GM18907 (cell line): ENCODE results near the gene SLC2A4RG.

ENCODE experiments used
- ATAC-seq: cut with Tn5 transposase; IDR thresholded peaks from one replicate; pipeline ENCODE4 v1.9.1; 2021; ENCODE audit warnings: mild to moderate bottlenecking, moderate library complexity; ENCODE audit not compliant: unreplicated experiment

SLC2A4RG gene

DNA sequence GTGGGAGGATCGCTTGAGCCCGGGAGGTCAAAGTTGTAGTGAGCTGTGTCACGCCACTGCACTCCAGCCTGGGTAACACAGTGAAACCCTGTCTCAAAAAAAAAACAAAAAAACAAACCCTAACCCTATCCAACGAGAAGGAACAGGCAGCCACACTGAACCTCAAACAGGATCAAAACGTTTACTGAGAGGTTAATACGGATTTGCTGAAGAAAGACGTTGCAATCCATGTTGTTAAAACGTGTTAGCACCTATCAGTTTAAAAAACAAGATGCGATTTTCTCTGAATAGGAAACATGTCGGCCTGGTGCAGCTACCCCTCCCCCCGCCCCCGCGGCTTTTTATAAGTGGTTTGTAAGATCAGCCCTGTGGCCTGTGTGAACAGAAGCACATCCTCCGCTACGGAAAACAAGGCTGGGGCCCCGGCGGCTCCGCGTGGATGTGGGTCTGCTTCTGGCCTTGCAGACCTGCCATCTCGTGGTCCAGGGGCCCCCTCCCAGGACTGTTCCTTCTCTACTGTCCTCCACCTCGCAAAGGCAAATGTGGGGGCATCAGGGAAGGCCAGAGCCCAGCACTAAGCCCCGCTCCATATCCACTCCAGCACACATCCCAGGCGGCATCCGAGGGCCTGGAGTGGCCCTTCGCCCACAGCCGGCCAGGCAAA lies 11.4 kb downstream of the SLC2A4RG start:
- no peak for ATAC-seq

DNA sequence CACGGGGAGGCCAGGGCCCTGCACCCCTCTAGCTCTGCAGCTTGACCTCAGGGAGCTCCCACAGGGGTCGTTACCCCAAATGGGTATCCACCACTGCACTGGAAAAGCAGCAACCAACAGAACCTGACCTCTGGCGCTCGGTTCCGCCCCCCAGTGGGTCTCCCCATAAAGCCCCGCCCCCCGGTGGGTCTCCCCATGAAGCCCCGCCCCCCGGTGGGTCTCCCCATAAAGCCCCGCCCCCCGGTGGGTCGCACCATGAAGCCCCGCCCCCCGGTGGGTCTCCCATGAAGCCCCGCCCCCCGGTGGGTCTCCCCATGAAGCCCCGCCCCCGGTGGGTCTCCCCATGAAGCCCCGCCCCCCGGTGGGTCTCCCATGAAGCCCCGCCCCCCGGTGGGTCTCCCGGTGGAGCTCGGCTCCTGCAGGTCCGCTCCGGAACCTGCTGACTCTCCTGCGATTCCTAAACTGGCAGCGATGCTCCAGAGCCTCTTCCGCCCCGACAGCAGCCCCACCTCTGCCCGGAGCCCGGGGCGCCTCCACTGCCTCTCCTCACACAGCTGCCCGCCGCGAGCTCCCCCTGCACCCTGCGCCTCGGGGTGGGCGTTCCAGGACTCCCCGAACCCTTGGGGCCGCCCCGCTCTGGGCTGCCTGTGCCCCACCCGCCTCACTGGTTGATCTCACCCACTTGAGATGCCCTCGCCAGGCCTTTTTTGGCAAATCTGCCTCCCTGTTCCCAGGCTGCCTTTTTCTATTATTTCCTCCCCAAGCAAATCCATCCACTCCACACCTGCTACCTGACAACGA lies 12.1 kb downstream of the SLC2A4RG start:
- no peak for ATAC-seq

DNA sequence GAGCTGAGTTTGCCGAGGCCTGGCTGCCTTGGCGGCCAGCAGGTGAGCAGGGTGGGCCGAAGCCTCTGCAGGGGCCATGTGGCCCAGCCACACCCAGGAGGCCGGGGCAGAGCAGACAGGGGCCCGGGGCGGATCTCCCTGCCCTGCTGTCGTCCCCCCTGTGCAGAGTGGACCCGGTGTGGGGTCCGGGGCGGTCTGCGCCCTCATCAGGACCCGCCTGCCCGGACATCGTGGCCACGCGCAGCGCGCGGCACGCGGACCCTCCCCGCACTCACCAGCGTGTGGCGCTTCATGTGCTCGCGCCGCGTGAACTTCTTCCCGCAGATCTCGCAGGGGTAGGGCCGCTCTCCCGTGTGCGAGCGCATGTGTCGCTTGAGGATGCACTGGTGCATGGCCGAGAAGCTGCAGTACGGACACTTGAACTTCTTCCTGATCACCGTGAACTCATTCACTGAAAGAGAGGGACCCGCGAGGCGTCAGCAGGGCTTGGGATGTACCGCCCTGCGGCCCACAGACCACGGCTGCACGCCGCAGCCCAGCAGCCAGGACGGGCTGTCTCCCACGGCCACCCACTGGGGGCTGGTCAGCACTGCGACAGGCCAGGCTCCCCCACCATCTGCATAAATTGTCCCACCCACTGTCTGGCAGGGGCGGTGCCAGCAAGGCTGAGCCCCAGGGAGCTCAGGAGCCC lies 13.0 kb downstream of the SLC2A4RG start:
- no peak for ATAC-seq

DNA sequence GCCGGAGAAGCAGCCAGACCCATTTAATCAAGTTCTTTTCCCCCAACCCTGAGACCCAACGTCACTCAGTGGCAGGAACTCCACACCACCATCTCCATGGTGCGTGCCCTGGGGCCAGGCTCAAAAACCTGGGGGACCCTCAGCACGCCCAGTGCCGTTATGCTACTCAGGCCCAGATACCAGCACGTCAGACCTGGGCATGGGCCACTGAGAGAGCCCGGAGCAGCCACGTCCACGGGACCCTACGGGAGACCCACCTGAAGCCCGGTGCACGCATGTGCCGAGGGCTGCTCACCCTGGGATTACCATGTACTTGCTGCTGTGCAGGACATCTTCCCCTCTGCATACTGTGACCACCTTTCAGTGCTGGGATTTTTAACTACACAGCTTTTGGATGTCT lies 13.8 kb downstream of the SLC2A4RG start:
- ATAC-seq, result no peak

GRCh38 chr20:63754008-63754407 lies 14.4 kb downstream of the SLC2A4RG start:
- no peak for ATAC-seq

DNA sequence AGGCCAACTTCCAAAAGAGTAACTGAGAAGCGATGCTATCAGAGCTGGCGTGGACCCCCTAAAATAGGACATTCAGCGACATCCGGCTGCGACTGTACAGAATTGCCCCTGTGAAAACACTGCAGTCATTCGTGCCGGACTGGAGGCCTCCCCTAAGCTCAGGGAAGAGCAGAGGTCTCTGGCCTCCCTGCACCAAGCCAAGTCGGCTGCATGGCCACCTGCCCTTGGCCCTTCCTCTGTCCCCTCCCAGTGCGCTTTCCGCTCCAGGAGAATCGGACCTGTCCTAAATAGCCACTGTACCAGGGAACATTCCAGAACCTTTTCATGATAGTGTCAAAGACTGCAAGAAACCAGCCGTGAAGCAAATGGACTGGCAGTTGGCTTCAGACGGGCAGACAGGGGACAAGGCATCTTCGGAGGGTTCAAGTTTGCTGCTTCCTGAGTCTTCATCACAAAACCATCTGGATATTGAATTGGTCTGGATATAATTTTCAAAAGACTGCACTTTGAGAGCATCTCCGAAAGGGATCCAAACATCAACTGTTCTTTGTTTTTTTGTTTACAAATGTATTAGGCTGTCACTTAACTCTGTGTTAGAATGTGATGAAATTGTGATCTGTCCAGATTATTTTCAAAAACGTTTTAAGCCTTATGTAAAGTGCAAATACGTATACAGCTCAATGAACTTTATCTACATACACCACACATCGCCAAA lies 16.5 kb downstream of the SLC2A4RG start:
- no peak for ATAC-seq

DNA sequence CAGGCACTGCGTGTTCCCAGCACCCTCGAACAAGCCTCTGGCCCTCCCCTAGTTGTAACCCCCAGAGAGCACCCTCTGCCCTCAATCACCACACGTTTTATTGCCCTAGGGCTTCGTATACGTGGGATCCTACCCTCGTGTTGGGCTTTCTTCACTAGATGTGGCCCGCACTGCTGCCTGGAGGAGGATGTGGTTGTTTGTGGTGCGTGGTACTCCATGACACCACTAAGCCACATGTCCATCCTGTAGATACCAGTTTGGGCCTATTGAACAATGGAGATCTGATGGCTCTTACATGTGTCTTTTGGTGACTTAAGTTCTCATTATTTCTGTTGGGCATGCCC lies 17.0 kb downstream of the SLC2A4RG start:
- no peak for ATAC-seq

- no peak for ATAC-seq
Observed at GRCh38 chr20:63758152-63758551, 18.6 kb downstream of the SLC2A4RG start.

DNA sequence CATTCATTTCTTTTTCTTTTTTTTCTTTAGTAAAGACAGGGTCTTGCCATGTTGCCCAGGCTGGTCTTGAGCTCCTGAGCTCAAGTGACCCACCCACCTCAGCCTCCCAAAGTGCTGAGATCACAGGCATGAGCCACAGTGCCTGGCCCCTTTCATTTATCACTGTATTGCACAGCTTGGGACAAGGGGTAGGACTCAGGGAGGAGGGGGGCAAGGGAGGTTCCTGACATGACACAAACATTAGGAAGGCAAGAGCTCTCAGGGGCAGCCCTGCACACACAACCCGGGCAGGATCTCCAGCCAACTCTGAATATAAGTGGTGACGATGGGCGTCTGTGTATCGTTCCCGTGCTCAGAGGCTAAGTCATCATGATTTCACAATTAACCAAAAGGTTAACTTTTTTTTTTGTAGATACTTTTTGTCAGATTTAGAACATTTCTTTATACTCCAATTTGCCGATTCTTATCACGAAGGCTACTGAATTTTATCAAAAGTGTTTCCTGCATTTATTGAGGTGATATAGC lies 19.9 kb downstream of the SLC2A4RG start:
- no peak for ATAC-seq

DNA sequence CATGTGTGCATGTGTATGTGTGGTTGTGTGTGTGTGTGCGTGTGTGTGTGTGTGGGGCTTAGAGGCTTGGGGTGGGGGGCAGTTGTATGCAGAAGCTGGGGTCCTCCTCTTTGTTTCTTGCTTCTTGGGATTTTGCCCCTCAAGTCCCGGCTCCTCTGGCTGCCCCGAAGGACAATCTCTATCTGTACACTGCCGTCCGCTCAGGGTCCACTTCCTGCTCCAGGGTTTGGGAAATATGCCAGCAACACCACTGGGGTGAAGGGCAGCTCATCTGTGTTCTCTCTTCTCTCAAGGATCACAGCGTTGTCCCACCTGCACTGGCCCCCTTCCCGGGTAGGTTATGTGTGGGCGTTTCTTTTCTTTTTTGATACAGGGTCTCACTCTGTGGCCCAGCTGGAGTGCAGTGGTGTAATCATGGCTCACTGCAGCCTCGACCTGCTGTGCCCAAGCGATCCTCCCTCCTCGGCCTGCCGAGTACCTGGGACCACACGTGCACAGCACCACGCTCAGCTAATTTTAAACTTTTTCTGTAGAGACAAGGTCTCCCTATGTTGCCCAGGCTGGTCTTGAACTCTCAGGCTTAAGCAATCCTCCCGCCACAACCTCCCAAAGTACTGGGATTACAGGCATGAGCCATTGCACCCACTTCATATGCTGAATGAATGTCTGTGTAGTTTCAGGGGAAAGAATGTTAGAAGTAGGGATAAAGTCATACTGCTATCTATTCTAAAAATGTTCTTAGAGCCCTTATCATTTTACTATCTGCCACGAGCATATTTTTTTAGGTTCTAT lies 25.7 kb downstream of the SLC2A4RG start:
- ATAC-seq, result no peak

DNA sequence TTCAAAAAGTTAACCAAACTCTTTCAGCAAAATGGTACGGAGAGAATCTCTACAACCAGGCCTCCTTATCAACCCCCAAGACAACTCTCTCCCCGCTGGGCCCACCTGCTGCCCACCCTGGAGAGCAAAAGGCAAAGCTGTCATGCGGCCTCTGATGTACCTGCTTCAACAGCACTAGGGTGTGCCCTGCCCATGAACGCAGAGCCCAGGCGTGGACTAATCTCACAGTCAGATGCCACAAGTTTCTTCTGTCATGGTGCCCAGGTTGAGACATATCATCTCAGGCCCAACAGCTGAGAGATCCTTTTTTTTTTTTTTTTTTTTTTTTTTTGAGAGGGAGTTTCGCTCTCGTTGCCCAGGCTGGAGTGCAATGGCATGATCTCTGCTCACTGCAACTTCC lies 26.3 kb downstream of the SLC2A4RG start:
- ATAC-seq, result no peak

DNA sequence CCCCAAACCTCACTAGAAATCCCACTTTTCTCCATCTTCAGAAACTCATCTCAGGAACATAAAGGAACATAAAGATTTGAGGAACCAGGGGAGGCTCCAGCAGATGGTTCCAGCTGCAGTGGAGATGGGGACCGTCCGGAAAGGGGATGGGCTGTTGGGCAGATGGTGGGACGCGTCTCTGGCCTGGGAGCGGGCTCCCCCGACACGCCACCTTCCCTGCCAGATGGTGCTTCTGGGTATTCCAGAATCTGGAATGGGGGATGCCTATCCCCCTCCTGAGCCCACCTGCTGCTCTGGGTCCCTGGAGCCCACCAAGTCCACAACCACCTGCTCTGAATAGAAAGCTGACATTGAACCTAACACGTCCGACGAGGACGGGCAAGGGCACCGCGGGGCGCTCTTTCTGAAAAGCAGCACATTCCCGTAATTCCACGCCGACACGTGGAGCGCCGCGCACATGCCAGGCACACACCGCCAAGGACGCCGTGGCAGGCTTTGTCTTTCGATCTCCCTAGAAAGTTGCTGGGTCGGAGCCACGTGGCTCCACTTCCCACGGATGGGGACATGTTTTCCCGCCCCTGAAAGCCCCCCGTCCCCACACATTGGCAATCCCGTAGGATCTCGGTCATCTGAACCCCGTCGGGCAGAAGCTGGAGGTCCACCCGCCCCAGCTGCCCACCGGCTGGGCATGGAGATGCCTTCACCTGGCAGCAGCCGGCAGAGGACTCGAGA lies 27.3 kb downstream of the SLC2A4RG start:
- no peak for ATAC-seq

DNA sequence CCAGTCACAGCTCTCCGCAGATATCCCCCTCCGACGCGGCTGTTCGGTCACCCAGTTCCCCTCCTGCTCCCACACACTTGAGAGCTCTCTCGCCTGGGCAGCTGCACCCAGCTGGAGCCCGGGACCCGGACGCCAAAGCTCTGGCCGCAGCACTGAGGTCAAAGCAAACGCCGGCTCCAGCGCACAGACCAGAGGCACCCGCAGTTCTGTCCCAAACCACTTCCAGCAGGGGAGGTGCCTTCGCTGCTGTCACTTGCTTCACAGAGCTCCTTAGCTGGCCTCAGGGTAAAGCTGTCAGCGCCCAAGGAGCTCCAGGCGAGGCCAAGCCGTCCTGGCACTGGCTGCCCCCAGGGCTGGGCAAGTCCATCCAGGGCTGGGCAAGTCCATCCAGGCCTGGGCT lies 27.9 kb downstream of the SLC2A4RG start:
- no peak for ATAC-seq

DNA sequence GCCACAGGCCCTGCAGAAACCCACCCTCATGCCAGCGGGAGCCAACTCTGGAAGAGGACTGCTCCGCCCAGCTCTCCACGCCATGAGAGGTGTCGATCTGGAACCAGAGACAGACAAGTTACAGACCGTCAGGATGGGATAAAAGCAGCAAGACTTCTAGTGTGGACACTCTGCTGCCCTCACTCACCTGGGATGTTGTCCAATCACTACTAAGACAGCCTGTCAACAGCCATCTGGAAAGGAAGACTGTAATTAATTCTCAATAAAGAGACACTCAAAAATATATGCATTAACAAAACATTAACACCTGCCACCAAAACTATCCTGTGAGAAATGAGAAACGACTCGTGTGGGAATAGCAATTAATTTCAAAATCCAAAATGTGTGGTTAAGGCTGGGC lies 28.3 kb downstream of the SLC2A4RG start:
- no peak for ATAC-seq

DNA sequence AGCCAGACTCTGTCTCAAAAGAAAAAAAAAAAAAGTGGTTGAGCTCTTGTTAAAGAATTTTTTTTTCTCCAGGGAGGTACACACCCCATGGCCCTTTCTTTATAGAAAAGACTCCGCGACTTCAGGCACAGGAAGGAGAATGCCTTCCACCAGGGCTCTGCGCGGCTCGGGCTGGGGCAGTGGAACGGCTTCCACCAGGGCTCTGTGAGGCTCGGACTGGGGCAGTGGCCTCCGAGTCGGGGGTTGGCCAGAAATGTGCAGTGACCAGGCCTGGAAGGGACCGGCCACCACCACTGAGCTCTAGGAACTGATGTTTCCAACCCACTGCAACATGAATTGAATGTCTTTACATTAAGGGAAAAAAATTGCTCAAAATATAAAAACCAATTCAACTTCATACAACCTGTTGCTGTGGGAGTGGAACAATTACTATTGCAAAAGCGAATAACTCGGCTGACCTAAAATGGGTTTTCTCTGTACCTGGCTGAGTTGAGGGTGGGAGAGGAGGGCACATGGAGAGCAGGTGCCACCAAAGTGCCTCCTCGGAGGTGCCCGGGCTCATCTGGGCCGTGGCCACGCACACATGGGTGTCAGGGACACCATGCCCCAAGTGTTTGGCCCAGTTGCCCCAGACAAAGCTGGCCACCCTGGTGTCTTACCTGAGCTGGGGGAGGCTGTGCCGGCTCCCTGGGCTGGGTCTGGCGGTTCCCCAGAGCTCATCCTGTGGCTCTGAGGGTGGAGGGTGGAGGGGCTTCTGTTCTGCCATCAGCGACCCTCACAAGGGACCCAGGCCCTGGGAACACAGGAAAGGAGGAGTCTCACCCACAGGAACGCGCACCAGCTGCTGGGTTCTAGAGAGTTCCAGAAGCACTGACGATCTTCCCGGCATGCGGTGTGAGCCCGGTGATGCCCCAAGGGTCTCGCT lies 29.3 kb downstream of the SLC2A4RG start:
- no peak for ATAC-seq

- no peak for ATAC-seq
Observed at GRCh38 chr20:63769891-63770474, 30.4 kb downstream of the SLC2A4RG start.

DNA sequence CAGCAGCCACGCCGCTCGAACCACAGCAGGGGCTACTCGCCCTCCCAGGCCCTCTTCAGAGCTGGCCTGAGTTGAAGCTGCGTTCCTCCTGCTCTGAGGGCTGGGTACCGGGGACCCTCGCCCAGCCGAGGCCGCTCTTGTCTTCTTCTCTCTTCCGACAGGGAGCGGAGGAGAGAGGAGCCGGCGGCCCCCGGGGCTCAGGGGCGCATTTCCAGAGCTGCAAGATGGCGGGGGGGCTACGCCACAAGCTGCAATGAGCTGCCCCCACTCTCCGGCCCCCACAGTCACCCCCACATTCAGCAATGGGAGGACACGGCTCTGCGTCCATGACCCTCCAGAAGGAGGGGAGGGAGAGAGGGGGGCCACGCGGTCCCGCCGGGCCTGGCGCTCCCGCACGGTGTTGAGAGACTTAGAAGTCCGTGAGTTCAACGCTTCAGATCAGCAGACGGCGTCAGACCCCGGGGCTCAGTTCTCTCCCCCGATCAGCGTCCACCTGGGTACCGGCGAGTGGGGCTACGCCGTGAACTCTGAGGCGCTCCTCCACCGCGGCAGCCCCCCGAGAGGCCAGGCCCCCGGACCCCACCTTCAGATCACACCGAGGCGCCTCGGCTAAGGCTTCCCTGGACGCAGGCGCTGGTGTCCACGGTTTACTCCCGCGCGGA lies 31.6 kb downstream of the SLC2A4RG start:
- ATAC-seq, result no peak
